HepG2 (cell line): ENCODE measurements around the gene SPACDR. TPM values are rescaled to one million over a fixed set of nuclear protein-coding genes. Genes with fewer than 3 reads are reported as not detected.
A peak's percentile ranks its signal among the peaks of the same experiment; 100 is the strongest.

ENCODE experiments used
- ARNT2 ChIP-seq: sonication (generic); formaldehyde crosslinking; IDR thresholded peaks from 2 replicates; pipeline ENCODE4 v1.8.0; 2022; ENCODE audit warnings: mild to moderate bottlenecking, low read depth, missing genetic modification reagents, moderate library complexity
- ATM ChIP-seq: fragments of 450-650 bp; IDR thresholded peaks from 2 replicates; pipeline ENCODE4 v1.7.1; 2017; ENCODE audit warnings: mild to moderate bottlenecking, borderline replicate concordance
- CENPT ChIP-seq: sonication (generic); formaldehyde crosslinking; IDR thresholded peaks from 2 replicates; pipeline ENCODE4 v1.8.0; 2022; ENCODE audit warnings: low read depth, mild to moderate bottlenecking, moderate library complexity, missing genetic modification reagents
- HNF4G ChIP-seq, 2 experiments: sonication (generic) in 1 of 2; formaldehyde crosslinking in 1 of 2; IDR thresholded peaks; 2 replicates each; pipeline versions ENCODE4 v1.4.0 to v1.6.1; 2011 to 2020; ENCODE audit warnings: borderline replicate concordance in 2 of 2, low read depth in 2 of 2, mild to moderate bottlenecking in 2 of 2, low read length in 1 of 2, missing genetic modification reagents in 1 of 2, moderate library complexity in 1 of 2
- HNRNPLL ChIP-seq: fragments of 200-400 bp; formaldehyde crosslinking; IDR thresholded peaks from 2 replicates; pipeline ENCODE4 v1.6.1; 2017; ENCODE audit warnings: mild to moderate bottlenecking, low read depth, low read length; ENCODE audit not compliant: poor library complexity, severe bottlenecking
- MEIS2 ChIP-seq: sonication (generic); formaldehyde crosslinking; IDR thresholded peaks from 2 replicates; pipeline ENCODE4 v1.9.0; 2021; ENCODE audit warnings: mild to moderate bottlenecking, missing genetic modification reagents
- MYNN ChIP-seq: sonication (generic); formaldehyde crosslinking; IDR thresholded peaks from 2 replicates; pipeline ENCODE4 v1.4.0; 2020; ENCODE audit warnings: mild to moderate bottlenecking, low read depth, missing genetic modification reagents
- RFX5 ChIP-seq: IDR thresholded peaks from 2 replicates; pipeline ENCODE4 v1.6.1; 2011; ENCODE audit warnings: low read depth, low read length, improper control_type of control experiment
- RORA ChIP-seq: sonication (generic); formaldehyde crosslinking; IDR thresholded peaks from 2 replicates; pipeline ENCODE4 v1.5.0; 2020; ENCODE audit warnings: mild to moderate bottlenecking, missing genetic modification reagents, moderate library complexity
- SP1 ChIP-seq, 2 experiments: fragments of 450-650 bp in 1 of 2; sonication (generic) in 1 of 2; formaldehyde crosslinking in 1 of 2; IDR thresholded peaks; 2 replicates each; pipeline versions ENCODE4 v1.4.0 to v1.6.1; 2016 to 2020; ENCODE audit warnings: missing genetic modification reagents in 1 of 2
- ZKSCAN1 ChIP-seq: fragments of 150-350 bp; IDR thresholded peaks from 2 replicates; pipeline ENCODE4 v1.6.1; 2014; ENCODE audit warnings: low read length
- ZNF546 ChIP-seq: sonication (generic); formaldehyde crosslinking; conservative IDR thresholded peaks from 2 replicates; pipeline ENCODE4 v1.8.1; 2023; ENCODE audit warnings: mild to moderate bottlenecking, missing genetic modification reagents
- ZNF589 ChIP-seq: sonication (generic); formaldehyde crosslinking; conservative IDR thresholded peaks from 2 replicates; pipeline ENCODE4 v1.8.0; 2022; ENCODE audit warnings: mild to moderate bottlenecking, moderate library complexity, missing genetic modification reagents
- ZNF678 ChIP-seq: sonication (generic); formaldehyde crosslinking; IDR thresholded peaks from 2 replicates; pipeline ENCODE4 v1.4.0; 2020; ENCODE audit warnings: mild to moderate bottlenecking, missing genetic modification reagents
- polyA plus RNA-seq, 8 experiments: library from polyadenylated mRNA; depleted of rRNA in 3 of 8; stranded (reverse) in 7 of 8; unstranded in 1 of 8; fragments of >200 nt; fragmentation: Illumina TruSeq in 4 of 8; extraction: Trizol in 4 of 8; gene quantifications; 2 replicates each; pipeline versions ENCODE4 v1.2.1 to v1.2.3, GENCODE V29; 2011 to 2016; ENCODE audit warnings: low read depth in 4 of 8, missing spikeins in 1 of 8, mixed read lengths in 1 of 8; ENCODE audit not compliant: insufficient read depth in 1 of 8
- total RNA-seq, 5 experiments: library from RNA; depleted of rRNA; stranded (reverse); fragments of >200 nt; fragmentation: Illumina TruSeq; extraction: Trizol; gene quantifications; 2 replicates each; pipeline ENCODE4 v1.2.3, GENCODE V29; 2016; ENCODE audit warnings: low read depth in 1 of 5
- TF ChIP-seq, protein P1 (sequence below): sonication (generic); formaldehyde crosslinking; IDR thresholded peaks from 2 replicates; pipeline ENCODE4 v1.4.0; 2020; ENCODE audit warnings: missing genetic modification reagents
- TF ChIP-seq, protein P2 (sequence below): sonication (generic); formaldehyde crosslinking; IDR thresholded peaks from 2 replicates; pipeline ENCODE4 v1.4.0; 2020; ENCODE audit warnings: mild to moderate bottlenecking, missing genetic modification reagents
- TF ChIP-seq, protein P3 (sequence below): sonication (generic); formaldehyde crosslinking; IDR thresholded peaks from 2 replicates; pipeline ENCODE4 v1.4.0; 2020; ENCODE audit warnings: missing genetic modification reagents

Gene SPACDR
- total and polyA plus RNA-seq, 2 of the 13 experiments (the other 11 are each of a cell fraction or from before 2014, with no cell fraction given) = 0.41 TPM; not detected in 1

DNA sequence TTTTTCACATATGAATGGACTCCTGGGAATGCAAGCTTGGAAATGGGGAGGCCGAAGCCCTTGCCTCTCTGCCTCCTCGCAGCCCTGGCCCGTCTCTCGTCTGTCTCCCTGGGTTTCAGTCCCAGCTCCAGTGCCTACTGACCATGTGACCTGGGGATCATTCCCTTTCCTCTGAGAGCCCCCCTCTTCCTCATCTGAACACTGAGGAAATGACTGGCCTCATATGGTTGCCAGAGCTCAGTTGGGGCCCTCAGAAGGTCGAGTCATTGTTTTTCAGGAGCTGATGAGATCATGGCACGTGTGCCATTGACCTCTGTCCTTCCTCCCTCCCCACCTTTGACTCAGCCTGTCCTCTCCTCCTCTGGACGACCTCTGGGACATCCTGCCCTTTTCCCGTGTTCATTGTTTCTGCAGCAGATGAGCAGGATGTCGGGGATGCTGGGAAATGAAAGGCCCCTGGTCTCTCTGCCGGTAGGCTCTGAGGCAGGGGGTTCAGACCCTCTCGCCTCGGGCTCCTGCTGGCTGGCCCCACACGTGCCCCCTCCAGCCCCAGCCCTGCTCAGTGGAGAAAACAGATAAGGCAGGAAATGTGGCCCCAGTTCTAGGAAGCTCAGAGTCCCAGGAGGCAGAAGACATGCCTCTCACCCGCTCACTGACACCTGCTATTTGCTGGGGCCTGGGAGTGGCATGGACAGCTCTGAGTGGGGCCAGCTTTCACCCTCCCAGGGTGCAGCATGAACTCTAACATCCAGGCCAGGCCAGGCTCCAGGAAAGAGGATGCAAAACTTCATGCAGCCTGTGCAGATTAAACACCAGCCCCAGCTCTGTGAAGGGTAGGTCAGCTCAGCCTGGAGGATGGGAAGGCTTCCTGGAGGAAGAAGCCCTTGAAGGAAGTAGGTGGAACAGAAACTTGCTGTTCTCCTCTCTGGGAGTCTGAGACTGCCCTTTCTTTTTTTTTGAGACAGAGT is 19.5 kb downstream of the SPACDR start (continued):
- TF ChIP-seq, protein P1, sequence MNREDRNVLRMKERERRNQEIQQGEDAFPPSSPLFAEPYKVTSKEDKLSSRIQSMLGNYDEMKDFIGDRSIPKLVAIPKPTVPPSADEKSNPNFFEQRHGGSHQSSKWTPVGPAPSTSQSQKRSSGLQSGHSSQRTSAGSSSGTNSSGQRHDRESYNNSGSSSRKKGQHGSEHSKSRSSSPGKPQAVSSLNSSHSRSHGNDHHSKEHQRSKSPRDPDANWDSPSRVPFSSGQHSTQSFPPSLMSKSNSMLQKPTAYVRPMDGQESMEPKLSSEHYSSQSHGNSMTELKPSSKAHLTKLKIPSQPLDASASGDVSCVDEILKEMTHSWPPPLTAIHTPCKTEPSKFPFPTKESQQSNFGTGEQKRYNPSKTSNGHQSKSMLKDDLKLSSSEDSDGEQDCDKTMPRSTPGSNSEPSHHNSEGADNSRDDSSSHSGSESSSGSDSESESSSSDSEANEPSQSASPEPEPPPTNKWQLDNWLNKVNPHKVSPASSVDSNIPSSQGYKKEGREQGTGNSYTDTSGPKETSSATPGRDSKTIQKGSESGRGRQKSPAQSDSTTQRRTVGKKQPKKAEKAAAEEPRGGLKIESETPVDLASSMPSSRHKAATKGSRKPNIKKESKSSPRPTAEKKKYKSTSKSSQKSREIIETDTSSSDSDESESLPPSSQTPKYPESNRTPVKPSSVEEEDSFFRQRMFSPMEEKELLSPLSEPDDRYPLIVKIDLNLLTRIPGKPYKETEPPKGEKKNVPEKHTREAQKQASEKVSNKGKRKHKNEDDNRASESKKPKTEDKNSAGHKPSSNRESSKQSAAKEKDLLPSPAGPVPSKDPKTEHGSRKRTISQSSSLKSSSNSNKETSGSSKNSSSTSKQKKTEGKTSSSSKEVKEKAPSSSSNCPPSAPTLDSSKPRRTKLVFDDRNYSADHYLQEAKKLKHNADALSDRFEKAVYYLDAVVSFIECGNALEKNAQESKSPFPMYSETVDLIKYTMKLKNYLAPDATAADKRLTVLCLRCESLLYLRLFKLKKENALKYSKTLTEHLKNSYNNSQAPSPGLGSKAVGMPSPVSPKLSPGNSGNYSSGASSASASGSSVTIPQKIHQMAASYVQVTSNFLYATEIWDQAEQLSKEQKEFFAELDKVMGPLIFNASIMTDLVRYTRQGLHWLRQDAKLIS (CRISPR knock-in tag) = no peak
- TF ChIP-seq ZNF546 = no peak
- TF ChIP-seq SP1 (IDR thresholded peaks at IDR 0.05) = no peak
- TF ChIP-seq SP1 (CRISPR knock-in tag; IDR thresholded peaks at IDR 0.05) = no peak
- TF ChIP-seq HNRNPLL = no peak
- TF ChIP-seq MEIS2 (CRISPR knock-in tag) = 0 out of 2 replicates have a peak, but pooled peaks have one; percentile 9
- TF ChIP-seq RFX5 = peak; percentile 44
- peak; percentile 45; the same call in 1 of the 2 replicates for TF ChIP-seq ZNF589 (CRISPR knock-in tag)
- no peak for TF ChIP-seq RORA (CRISPR knock-in tag)
- no peak for TF ChIP-seq MYNN (CRISPR knock-in tag)
- peak; percentile 7; the same call in 1 of the 2 replicates for TF ChIP-seq ARNT2 (CRISPR knock-in tag)
- no peak for TF ChIP-seq ATM
- TF ChIP-seq, protein P2, sequence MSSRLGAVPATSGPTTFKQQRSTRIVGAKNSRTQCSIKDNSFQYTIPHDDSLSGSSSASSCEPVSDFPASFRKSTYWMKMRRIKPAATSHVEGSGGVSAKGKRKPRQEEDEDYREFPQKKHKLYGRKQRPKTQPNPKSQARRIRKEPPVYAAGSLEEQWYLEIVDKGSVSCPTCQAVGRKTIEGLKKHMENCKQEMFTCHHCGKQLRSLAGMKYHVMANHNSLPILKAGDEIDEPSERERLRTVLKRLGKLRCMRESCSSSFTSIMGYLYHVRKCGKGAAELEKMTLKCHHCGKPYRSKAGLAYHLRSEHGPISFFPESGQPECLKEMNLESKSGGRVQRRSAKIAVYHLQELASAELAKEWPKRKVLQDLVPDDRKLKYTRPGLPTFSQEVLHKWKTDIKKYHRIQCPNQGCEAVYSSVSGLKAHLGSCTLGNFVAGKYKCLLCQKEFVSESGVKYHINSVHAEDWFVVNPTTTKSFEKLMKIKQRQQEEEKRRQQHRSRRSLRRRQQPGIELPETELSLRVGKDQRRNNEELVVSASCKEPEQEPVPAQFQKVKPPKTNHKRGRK = no peak
- TF ChIP-seq, protein P3, sequence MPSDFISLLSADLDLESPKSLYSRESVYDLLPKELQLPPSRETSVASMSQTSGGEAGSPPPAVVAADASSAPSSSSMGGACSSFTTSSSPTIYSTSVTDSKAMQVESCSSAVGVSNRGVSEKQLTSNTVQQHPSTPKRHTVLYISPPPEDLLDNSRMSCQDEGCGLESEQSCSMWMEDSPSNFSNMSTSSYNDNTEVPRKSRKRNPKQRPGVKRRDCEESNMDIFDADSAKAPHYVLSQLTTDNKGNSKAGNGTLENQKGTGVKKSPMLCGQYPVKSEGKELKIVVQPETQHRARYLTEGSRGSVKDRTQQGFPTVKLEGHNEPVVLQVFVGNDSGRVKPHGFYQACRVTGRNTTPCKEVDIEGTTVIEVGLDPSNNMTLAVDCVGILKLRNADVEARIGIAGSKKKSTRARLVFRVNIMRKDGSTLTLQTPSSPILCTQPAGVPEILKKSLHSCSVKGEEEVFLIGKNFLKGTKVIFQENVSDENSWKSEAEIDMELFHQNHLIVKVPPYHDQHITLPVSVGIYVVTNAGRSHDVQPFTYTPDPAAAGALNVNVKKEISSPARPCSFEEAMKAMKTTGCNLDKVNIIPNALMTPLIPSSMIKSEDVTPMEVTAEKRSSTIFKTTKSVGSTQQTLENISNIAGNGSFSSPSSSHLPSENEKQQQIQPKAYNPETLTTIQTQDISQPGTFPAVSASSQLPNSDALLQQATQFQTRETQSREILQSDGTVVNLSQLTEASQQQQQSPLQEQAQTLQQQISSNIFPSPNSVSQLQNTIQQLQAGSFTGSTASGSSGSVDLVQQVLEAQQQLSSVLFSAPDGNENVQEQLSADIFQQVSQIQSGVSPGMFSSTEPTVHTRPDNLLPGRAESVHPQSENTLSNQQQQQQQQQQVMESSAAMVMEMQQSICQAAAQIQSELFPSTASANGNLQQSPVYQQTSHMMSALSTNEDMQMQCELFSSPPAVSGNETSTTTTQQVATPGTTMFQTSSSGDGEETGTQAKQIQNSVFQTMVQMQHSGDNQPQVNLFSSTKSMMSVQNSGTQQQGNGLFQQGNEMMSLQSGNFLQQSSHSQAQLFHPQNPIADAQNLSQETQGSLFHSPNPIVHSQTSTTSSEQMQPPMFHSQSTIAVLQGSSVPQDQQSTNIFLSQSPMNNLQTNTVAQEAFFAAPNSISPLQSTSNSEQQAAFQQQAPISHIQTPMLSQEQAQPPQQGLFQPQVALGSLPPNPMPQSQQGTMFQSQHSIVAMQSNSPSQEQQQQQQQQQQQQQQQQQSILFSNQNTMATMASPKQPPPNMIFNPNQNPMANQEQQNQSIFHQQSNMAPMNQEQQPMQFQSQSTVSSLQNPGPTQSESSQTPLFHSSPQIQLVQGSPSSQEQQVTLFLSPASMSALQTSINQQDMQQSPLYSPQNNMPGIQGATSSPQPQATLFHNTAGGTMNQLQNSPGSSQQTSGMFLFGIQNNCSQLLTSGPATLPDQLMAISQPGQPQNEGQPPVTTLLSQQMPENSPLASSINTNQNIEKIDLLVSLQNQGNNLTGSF (CRISPR knock-in tag) = no peak
- peak; percentile 89 for TF ChIP-seq HNF4G (IDR thresholded peaks at IDR 0.05; ENCODE audit: borderline replicate concordance, low read depth, low read length)
- peak; percentile 83; the same call in 1 of the 2 replicates for TF ChIP-seq HNF4G (CRISPR knock-in tag; IDR thresholded peaks at IDR 0.05; ENCODE audit: borderline replicate concordance, low read depth)
- TF ChIP-seq ZKSCAN1 = no peak
- TF ChIP-seq ZNF678 (CRISPR knock-in tag) = 0 out of 2 replicates have a peak, but pooled peaks have one; percentile 62
- no peak for TF ChIP-seq CENPT
